CD4-positive, alpha-beta T cell (primary cell): Measurements from ENCODE around the gene PTPRZ1. TPM values are rescaled to one million over a fixed set of nuclear protein-coding genes. Genes with fewer than 3 reads are reported as not detected.

ENCODE experiments used
- ATAC-seq: fragments of 200-7000 bp; cut with Tn5 transposase; one replicate; pipeline ENCODE4 v1.10.0; 2022; ENCODE audit warnings: mild to moderate bottlenecking; ENCODE audit not compliant: poor library complexity
- CTCF ChIA-PET: fragments of 350-600 bp; sonication (Branson Sonifier 250); formaldehyde crosslinking; loops from one replicate; lab custom pipeline; 2021; ENCODE audit warnings: antibody characterized with exemption, inconsistent platforms; lab: Charles Lee
- POLR2A ChIA-PET: fragments of 350-600 bp; sonication (Branson Sonifier 250); formaldehyde crosslinking; loops from one replicate; lab custom pipeline; 2021; ENCODE audit warnings: antibody characterized with exemption, inconsistent platforms; lab: Charles Lee
- DNase-seq, 14 experiments: peaks; one replicate each; pipeline ENCODE4 v3.0.0-alpha.2; 2013 to 2020; ENCODE audit warnings: mixed read lengths in 2 of 14
- H3K27ac ChIP-seq, 2 donors: one replicate each; pipeline versions ENCODE4 v1.5.1 to v1.7.0; 2013; ENCODE audit warnings: low read length in 2 of 2, low read depth in 1 of 2, mild to moderate bottlenecking in 1 of 2
- H3K27me3 ChIP-seq, 2 experiments: 1 replicate in 1 of 2; 2 replicates in 1 of 2; pipeline versions ENCODE4 v1.6.1 to v1.7.0; 2013; ENCODE audit warnings: low read length in 2 of 2, control low read depth in 1 of 2, mild to moderate bottlenecking in 1 of 2, moderate library complexity in 1 of 2; ENCODE audit not compliant: insufficient read depth in 2 of 2, control insufficient read depth in 1 of 2
- H3K36me3 ChIP-seq: one replicate; pipeline ENCODE4 v1.6.1; 2013; ENCODE audit warnings: low read length, control low read depth; ENCODE audit not compliant: insufficient read depth
- H3K4me1 ChIP-seq: one replicate; pipeline ENCODE4 v1.6.1; 2013; ENCODE audit warnings: low read length, control low read depth; ENCODE audit not compliant: insufficient read depth
- H3K4me3 ChIP-seq: one replicate; pipeline ENCODE4 v1.5.1; 2013; ENCODE audit warnings: mild to moderate bottlenecking, low read length, moderate library complexity
- H3K9me3 ChIP-seq, 2 experiments: 1 replicate in 1 of 2; 2 replicates in 1 of 2; pipeline versions ENCODE4 v1.6.1 to v1.7.0; 2013; ENCODE audit warnings: low read length in 2 of 2, mild to moderate bottlenecking in 2 of 2, control low read depth in 1 of 2, moderate library complexity in 1 of 2; ENCODE audit not compliant: control insufficient read depth in 1 of 2, insufficient read depth in 1 of 2
- H3K27ac Mint-ChIP-seq: one replicate; pipeline ENCODE4 v1.8.0; 2020; ENCODE audit warnings: mixed read lengths
- H3K27me3 Mint-ChIP-seq: one replicate; pipeline ENCODE4 v1.8.0; 2021; ENCODE audit warnings: mixed read lengths
- H3K36me3 Mint-ChIP-seq: one replicate; pipeline ENCODE4 v1.8.0; 2021; ENCODE audit warnings: low read depth, mixed read lengths
- H3K4me1 Mint-ChIP-seq: one replicate; pipeline ENCODE4 v1.8.0; 2021; ENCODE audit warnings: low read depth, mixed read lengths
- H3K4me3 Mint-ChIP-seq: one replicate; pipeline ENCODE4 v1.8.0; 2020; ENCODE audit warnings: mild to moderate bottlenecking, mixed read lengths
- H3K9me3 Mint-ChIP-seq: one replicate; pipeline ENCODE4 v1.8.0; 2020; ENCODE audit warnings: mixed read lengths
- intact Hi-C, 2 experiments: fragments of 100-400 bp; cut with DNase I in 1 of 2; cut with micrococcal nuclease in 1 of 2; formaldehyde crosslinking; loops; one replicate each; pipeline versions ENCODE4 v1.15.1 to v1.9.0; 2023 to 2025; cut with DNase I, micrococcal nuclease
- total RNA-seq, 174 experiments: library from RNA in 2 of 174; stranded (reverse) in 2 of 174; gene quantifications; one replicate each; pipeline ENCODE4 v1.2.3 and lab custom pipeline; 2021 to 2026
- TF ChIP-seq, protein P1 (sequence below): fragments of 200-600 bp; IDR thresholded peaks from one replicate; pipeline ENCODE4 v1.8.0; 2022; ENCODE audit warnings: antibody characterized with exemption, mild to moderate bottlenecking

The PTPRZ1 gene
- total RNA-seq, 2 experiments from 2014 or later = not detected

DNA sequence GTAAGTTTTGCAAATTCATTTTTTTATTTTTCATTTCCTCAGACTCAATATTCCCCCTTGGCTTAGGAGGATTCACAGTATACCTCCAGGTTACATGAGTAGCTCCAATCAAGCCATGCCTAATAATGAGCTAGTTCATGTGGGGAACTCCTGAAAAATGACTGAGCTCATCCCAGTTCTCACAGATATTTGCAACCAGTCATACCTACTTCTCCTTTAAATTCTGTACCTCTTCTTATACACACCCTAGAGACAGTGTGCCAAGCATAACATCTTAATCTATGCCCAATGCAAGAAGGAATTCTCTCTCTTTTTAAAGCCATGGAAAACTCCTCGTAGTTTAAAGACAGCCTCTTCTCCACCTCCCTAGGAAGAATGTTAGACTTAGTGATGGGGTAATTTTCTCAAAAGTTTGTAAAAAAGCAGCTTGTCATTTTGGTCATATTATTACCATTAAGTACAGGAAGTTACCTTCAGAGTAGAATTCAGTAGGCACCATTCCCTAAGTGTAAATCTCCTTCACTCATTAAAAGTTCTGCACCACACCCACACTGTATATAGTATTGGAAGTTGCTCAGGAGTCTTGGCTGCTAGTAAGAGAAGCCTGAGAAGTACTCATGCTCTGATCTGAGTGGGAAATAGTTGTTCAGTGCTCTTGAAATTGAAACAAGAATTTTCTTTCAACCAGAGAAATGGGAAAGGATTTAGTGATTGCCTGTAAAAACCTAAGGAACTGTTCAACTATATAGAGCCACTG lies 72.7 kb downstream of the PTPRZ1 start:
- Mint-ChIP-seq H3K4me1 (no peaks in the 10 kb centered on the region), H3K9me3 (no peaks in the 10 kb centered on the region), H3K4me3 (no peak overlapping the region), H3K27me3 (no peaks in the 10 kb centered on the region), H3K36me3 (no peaks in the 10 kb centered on the region), H3K27ac (no peak overlapping the region)
- ATAC-seq (no peak), DNase-seq (no peak)
- CTCF ChIA-PET = no interaction called here
- POLR2A ChIA-PET = no interaction called here
- no peaks in the 10 kb centered on the region for H3K9me3 ChIP-seq
- intact Hi-C loops = no loop called here
- no peaks in the 10 kb centered on the region for H3K36me3 ChIP-seq
- H3K27ac ChIP-seq = no peak overlapping the region
- TF ChIP-seq, protein P1, sequence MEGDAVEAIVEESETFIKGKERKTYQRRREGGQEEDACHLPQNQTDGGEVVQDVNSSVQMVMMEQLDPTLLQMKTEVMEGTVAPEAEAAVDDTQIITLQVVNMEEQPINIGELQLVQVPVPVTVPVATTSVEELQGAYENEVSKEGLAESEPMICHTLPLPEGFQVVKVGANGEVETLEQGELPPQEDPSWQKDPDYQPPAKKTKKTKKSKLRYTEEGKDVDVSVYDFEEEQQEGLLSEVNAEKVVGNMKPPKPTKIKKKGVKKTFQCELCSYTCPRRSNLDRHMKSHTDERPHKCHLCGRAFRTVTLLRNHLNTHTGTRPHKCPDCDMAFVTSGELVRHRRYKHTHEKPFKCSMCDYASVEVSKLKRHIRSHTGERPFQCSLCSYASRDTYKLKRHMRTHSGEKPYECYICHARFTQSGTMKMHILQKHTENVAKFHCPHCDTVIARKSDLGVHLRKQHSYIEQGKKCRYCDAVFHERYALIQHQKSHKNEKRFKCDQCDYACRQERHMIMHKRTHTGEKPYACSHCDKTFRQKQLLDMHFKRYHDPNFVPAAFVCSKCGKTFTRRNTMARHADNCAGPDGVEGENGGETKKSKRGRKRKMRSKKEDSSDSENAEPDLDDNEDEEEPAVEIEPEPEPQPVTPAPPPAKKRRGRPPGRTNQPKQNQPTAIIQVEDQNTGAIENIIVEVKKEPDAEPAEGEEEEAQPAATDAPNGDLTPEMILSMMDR = no peak
- H3K4me1 ChIP-seq = no peaks in the 10 kb centered on the region
- H3K27me3 ChIP-seq = no peaks in the 10 kb centered on the region
- H3K4me3 ChIP-seq = no peak overlapping the region

DNA sequence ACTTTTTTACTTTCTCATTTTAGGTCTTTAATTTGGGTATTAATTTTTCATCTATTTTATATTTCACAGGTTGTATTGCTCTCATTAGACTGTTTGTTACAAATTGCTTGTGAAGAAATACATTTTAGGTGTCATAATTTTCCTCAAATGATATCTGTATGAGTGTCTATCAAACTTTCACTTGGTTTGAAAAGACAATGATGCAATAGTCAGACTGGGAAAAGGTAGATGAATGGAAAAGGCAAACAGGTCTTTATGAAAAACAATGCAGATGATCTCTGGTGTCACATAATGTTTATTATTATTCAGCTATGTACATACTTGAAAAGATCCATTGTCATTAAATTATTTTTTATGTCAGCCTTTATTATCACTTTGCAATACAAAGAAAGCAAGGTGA lies 80.2 kb downstream of the PTPRZ1 start:
- no peak overlapping the region for H3K27ac Mint-ChIP-seq
- Histone ChIP-seq H3K9me3 (peaks cover 0 to 6% of the 10 kb centered on the region in 2 experiments), H3K27me3 (no peaks in the 10 kb centered on the region), H3K36me3 (no peaks in the 10 kb centered on the region), H3K4me3 (no peak overlapping the region), H3K27ac (no peak overlapping the region), H3K4me1 (no peaks in the 10 kb centered on the region)
- TF ChIP-seq, protein P1 = no peak
- H3K36me3 Mint-ChIP-seq = no peaks in the 10 kb centered on the region
- CTCF ChIA-PET = no interaction called here
- no peaks in the 10 kb centered on the region for H3K27me3 Mint-ChIP-seq
- DNase-seq (no peak), ATAC-seq (no peak)
- no peak overlapping the region for H3K4me3 Mint-ChIP-seq
- no peaks in the 10 kb centered on the region for H3K4me1 Mint-ChIP-seq
- POLR2A ChIA-PET = no interaction called here
- intact Hi-C loops = no loop called here
- H3K9me3 Mint-ChIP-seq = peaks cover 3% of the 10 kb centered on the region

DNA sequence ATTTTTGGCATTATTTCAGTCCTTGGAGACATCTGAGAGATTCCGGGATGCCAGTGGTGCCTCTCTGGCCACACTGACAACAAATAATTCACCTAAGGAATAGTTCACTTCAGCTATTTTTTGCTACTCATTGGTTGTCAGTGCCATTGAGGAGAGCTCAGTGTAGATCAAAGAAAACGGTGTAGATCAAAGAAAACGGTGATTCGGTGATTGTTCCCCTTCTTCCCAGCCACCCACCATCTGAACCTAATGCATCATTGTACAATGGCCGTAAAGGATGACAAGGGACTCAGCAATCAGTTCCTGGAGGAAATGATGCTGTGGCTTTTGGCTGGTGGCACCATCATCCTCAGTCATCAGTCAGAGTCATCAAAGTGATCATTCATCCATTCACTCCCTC lies 80.6 kb downstream of the PTPRZ1 start:
- H3K27me3 Mint-ChIP-seq = no peaks in the 10 kb centered on the region
- Histone ChIP-seq H3K4me1 (no peaks in the 10 kb centered on the region), H3K9me3 (peaks cover 0 to 6% of the 10 kb centered on the region in 2 experiments), H3K27ac (no peak overlapping the region), H3K4me3 (no peak overlapping the region), H3K27me3 (no peaks in the 10 kb centered on the region), H3K36me3 (no peaks in the 10 kb centered on the region)
- CTCF ChIA-PET = no interaction called here
- intact Hi-C loops = no loop called here
- TF ChIP-seq, protein P1 = no peak
- no peaks in the 10 kb centered on the region for H3K4me1 Mint-ChIP-seq
- peaks cover 3% of the 10 kb centered on the region for H3K9me3 Mint-ChIP-seq
- POLR2A ChIA-PET = no interaction called here
- no peak overlapping the region for H3K27ac Mint-ChIP-seq
- no peak for ATAC-seq
- no peak overlapping the region for H3K4me3 Mint-ChIP-seq
- no peaks in the 10 kb centered on the region for H3K36me3 Mint-ChIP-seq
- no peak for DNase-seq
